Erythroblast (primary cell): ENCODE measurements around the gene FOXJ3.

Experiments
- GATA1 ChIP-seq: IDR thresholded peaks from 2 replicates; pipeline ENCODE4 v1.6.1; 2011; ENCODE audit warnings: low read depth, mild to moderate bottlenecking, control low read depth, low read length, moderate library complexity
- POLR2A ChIP-seq: IDR thresholded peaks from 2 replicates; pipeline ENCODE4 v1.6.1; 2011; ENCODE audit warnings: mild to moderate bottlenecking, low read length

DNA sequence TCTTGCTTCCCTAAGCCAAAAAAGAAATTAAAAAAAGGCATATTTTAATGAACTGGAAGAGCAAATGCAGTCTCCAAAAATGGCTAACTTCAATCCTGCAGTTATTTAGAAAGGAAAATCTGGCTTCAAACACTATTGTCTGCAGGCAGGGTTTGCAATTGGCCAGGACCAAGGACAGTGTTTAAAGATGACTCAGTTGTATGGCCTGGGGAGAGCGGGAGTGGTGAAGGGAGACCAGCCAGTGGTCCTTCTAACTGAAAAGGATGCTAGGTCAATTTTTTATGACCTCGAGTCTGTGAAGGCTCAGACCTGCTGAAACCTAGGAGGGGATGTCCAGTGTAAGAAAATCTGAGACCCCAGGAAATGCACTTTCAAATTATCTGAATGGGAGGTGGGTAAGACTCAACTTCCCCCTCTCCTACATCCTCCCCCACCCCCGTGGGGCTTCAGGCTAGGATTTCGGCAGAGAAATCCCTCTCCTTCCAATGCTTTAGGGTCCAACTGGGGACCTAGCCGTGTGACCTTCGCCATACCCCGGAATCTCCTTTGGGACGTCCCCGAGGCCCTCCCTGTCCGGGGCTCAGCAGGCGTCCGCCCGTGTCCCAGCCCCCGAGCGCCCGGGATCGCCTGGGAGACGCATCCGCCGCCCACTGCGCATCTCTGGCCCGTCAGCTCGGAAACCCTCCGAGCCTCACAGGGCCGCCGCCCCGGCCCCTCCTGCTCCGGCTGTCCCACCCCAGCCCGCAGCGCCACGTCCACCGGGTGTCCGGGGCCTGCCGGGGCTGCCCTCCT is 45.0 kb upstream of the FOXJ3 start:
- TF ChIP-seq POLR2A (no peak), GATA1 (no peak)
